BJ (cell line): ENCODE measurements around the gene GAD1. TPM values are rescaled to one million over a fixed set of nuclear protein-coding genes. Genes with fewer than 3 reads are reported as not detected.

ENCODE experiments used
- CTCF ChIA-PET: fragments of 350-600 bp; formaldehyde crosslinking; extraction: SDS; loops from one replicate; lab custom pipeline; 2021; ENCODE audit warnings: antibody characterized with exemption, inconsistent platforms; lab: Yijun Ruan, JAX
- POLR2A ChIA-PET: fragments of 300-600 bp; sonication (Branson Sonifier 250); formaldehyde crosslinking; extraction: SDS; loops from one replicate; lab custom pipeline; 2021; ENCODE audit warnings: antibody characterized with exemption; lab: Charles Lee
- DNase-seq: peaks from one replicate; pipeline ENCODE4 v3.0.0-alpha.2; 2011; ENCODE audit warnings: low read depth
- H3K27me3 ChIP-seq: 2 replicates; pipeline ENCODE4 v1.6.0; 2011; ENCODE audit warnings: low read length; ENCODE audit not compliant: control insufficient read depth, insufficient read depth
- H3K36me3 ChIP-seq: 2 replicates; pipeline ENCODE4 v1.5.1; 2011; ENCODE audit warnings: low read length; ENCODE audit not compliant: control insufficient read depth, insufficient read depth
- H3K4me3 ChIP-seq: 2 replicates; pipeline ENCODE4 v1.5.1; 2011; ENCODE audit warnings: low read depth, mild to moderate bottlenecking, control low read depth, low read length
- CTCF ChIP-seq: IDR thresholded peaks from 2 replicates; pipeline ENCODE4 v1.5.1; 2011; ENCODE audit warnings: low read depth, mild to moderate bottlenecking, control low read depth, inconsistent platforms, low read length, moderate library complexity; ENCODE audit not compliant: insufficient read depth
- polyA plus RNA-seq: library from polyadenylated mRNA; depleted of rRNA; stranded (reverse); fragments of >200 nt; gene quantifications from 2 replicates; pipeline ENCODE4 v1.2.3, GENCODE V29; 2011; rRNA removed
- small RNA-seq: library from RNA; depleted of rRNA; stranded (forward); fragments of <200 nt; gene quantifications from one replicate; pipeline ENCODE3, GENCODE V24; 2012; ENCODE audit warnings: low replicate concordance, low read depth; ENCODE audit not compliant: insufficient read length

Gene GAD1
- polyA plus RNA-seq, 1 experiment = 0.63 TPM

GRCh38 chr2:170896622-170897021, 79.9 kb downstream of the GAD1 start:
- Histone ChIP-seq H3K4me3 (no peak overlapping the region), H3K27me3 (no peaks in the 10 kb centered on the region), H3K36me3 (no peaks in the 10 kb centered on the region)
- ChIA-PET POLR2A (no interaction called here), CTCF (interaction anchor here (1.3 to 2.5 kb wide), 4 partner anchors 11 to 81 kb away, joined by 3 to 13 read pairs (median 5); no protein-coding TSS in a partner anchor)
- no peak for DNase-seq
- no peak for TF ChIP-seq CTCF

DNA sequence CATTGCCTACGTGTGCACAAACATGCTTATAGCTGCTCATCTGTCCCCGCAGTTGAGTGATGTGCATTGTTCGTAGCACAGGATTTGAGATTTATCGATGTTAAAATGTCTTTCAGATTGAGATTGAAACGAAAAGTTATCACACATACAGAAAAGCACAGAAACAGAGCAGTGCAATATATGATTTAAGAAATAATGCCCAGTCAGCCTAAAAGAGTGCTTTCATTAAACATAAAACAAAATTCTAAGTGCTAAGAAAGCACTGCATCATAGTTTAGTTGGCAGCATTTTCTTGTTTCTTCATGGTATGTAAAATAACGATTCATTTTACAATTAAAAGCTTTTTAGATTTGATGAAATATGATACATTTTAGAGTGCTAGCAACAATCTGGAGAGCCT, 80.4 kb downstream of the GAD1 start:
- Histone ChIP-seq H3K4me3 (no peak overlapping the region), H3K36me3 (no peaks in the 10 kb centered on the region), H3K27me3 (no peaks in the 10 kb centered on the region)
- POLR2A ChIA-PET = no interaction called here
- CTCF ChIA-PET = interaction anchor here (0.6 to 2.5 kb wide), 2 partner anchors 12 to 1078 kb away, joined by 3 to 13 read pairs; no protein-coding TSS in a partner anchor
- TF ChIP-seq CTCF = no peak
- no peak for DNase-seq

DNA sequence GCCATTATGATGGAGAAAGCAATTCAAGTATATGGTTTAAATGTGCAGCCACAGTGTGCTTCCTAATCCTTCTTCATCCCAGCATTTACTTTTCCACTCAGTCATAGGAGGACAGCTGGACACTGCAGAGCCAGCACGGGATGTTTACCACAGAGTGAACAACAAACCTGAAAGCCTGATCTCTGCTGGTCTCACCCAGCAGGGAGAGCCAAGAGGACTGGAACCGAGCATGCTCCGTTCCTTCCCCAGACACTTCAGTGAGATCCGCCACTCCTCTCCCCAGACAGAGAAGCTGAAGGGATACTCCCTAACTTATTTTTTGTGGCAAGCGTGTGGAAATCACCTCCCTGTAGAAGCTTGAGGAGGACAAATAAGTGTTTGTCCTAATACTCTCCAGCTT, 89.2 kb downstream of the GAD1 start:
- POLR2A ChIA-PET = no interaction called here
- DNase-seq = no peak
- no peak for TF ChIP-seq CTCF
- CTCF ChIA-PET = no interaction called here
- Histone ChIP-seq H3K36me3 (no peaks in the 10 kb centered on the region), H3K27me3 (no peaks in the 10 kb centered on the region; the same call in none of the 2 replicates), H3K4me3 (no peak overlapping the region)

Small RNAs within 50 kb of the gene (small RNA-seq; reads per million reads assigned to genes)
- not detected for gene RF00019

Other genes starting within 250 kb of the GAD1 start
- gene SP5, start 101.5 kb upstream of the GAD1 start, polyA plus RNA-seq = not detected in 2 replicates
- gene ERICH2, start 46.5 kb upstream of the GAD1 start, polyA plus RNA-seq = not detected in 2 replicates
- 186 and 194 TPM in 2 replicates for gene GORASP2, start 112.4 kb downstream of the GAD1 start, polyA plus RNA-seq